ENCODE data around the gene P2RY8.

DNA sequence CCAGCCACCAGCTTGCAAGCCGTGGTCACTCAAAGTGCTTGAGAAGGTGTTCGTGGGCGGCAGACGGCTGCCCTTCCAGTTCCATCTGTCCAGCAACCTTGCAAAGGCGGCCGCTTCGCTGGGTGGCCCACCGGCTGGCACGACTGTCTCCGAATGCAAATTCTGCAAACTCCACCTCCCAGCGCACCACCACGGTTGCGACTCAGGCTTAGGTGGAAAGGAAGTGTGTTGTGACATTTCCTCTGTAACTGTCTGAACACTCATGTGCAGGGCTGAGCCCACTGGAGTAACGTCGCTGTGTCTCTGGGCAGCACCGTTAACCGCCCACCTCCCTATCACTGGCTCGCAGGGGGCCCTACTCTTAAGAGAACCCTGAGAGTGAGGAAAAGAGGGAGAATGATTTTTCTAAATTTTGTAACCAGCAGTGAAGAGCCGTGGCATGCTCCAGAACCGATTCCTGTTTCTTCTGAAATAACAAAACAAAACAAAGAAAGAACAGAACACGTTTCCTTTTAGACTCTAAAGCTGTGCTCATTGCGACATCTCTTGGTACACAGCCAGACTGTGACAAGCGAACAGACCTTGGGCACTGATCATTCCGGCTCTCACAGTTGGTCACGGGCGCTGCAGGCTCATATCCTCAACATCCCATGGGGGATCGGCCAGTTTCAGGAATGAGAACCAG lies at the start of gene P2RY8:
- TF ChIP-seq, protein P1, sequence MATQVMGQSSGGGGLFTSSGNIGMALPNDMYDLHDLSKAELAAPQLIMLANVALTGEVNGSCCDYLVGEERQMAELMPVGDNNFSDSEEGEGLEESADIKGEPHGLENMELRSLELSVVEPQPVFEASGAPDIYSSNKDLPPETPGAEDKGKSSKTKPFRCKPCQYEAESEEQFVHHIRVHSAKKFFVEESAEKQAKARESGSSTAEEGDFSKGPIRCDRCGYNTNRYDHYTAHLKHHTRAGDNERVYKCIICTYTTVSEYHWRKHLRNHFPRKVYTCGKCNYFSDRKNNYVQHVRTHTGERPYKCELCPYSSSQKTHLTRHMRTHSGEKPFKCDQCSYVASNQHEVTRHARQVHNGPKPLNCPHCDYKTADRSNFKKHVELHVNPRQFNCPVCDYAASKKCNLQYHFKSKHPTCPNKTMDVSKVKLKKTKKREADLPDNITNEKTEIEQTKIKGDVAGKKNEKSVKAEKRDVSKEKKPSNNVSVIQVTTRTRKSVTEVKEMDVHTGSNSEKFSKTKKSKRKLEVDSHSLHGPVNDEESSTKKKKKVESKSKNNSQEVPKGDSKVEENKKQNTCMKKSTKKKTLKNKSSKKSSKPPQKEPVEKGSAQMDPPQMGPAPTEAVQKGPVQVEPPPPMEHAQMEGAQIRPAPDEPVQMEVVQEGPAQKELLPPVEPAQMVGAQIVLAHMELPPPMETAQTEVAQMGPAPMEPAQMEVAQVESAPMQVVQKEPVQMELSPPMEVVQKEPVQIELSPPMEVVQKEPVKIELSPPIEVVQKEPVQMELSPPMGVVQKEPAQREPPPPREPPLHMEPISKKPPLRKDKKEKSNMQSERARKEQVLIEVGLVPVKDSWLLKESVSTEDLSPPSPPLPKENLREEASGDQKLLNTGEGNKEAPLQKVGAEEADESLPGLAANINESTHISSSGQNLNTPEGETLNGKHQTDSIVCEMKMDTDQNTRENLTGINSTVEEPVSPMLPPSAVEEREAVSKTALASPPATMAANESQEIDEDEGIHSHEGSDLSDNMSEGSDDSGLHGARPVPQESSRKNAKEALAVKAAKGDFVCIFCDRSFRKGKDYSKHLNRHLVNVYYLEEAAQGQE (IDR thresholded peaks at IDR 0.05; ENCODE audit: insufficient read depth in 1 of 2, low read depth in 2 of 2, low read length in 2 of 2): no peak
- TF ChIP-seq TAF1 (IDR thresholded peaks at IDR 0.05; ENCODE audit: borderline replicate concordance, insufficient read depth, low read length): no peak
- no peak for TF ChIP-seq POLR2AphosphoS5 (IDR thresholded peaks at IDR 0.05; ENCODE audit: low read depth, low read length)
